ENCODE data around the gene INTS13. TPM values are rescaled to one million over a fixed set of nuclear protein-coding genes. Genes with fewer than 3 reads are reported as not detected.

Gene INTS13
- total and polyA plus RNA-seq, 2 of the 13 experiments (the other 11 are each of a cell fraction or from before 2014, with no cell fraction given), result 16.3 to 43.7 TPM

- in situ Hi-C loops (cut with HindIII; ENCODE audit: extremely low pct_ligation_motif_present, low pct_unique_long_range_greater_than_20kb), result no loop called here
- Histone ChIP-seq H4K20me1 (ENCODE audit: insufficient read depth, low read length) (no peaks in the 10 kb centered on the region), H3K4me3 (replicated peaks in 1 of 3; ENCODE audit: insufficient read depth in 1 of 3, low read depth in 2 of 3, low read length in 3 of 3) (no peak overlapping the region), H3K9me3 (ENCODE audit: low read length) (no peaks in the 10 kb centered on the region), H3K36me3 (replicated peaks in 1 of 2; ENCODE audit: control insufficient read depth in 1 of 2, insufficient read depth in 2 of 2, low read length in 2 of 2) (no peaks in the 10 kb centered on the region), H2AFZ (ENCODE audit: low read length) (no peak overlapping the region), H3K9ac (ENCODE audit: insufficient read depth, low read depth, low read length) (no peak overlapping the region), H3K79me2 (ENCODE audit: insufficient read depth, low read length) (no peaks in the 10 kb centered on the region), H3K4me1 (ENCODE audit: insufficient read depth, low read length) (peaks cover 34% of the 10 kb centered on the region), H3K27ac (ENCODE audit: extremely low read length, insufficient read depth, low read length) (no peak overlapping the region), H3K4me2 (ENCODE audit: low read depth, low read length) (no peak overlapping the region), H3K27me3 (ENCODE audit: control insufficient read depth in 1 of 2, insufficient read depth in 2 of 2, low read length in 2 of 2) (peaks cover 0 to 4% of the 10 kb centered on the region in 2 experiments; a peak in 1 of 5 replicates)
- no peak for TF ChIP-seq ZBTB25 (CRISPR knock-in tag; IDR thresholded peaks at IDR 0.05)
- POLR2A ChIA-PET, result no interaction called here
- DNase-seq (ENCODE audit: low spot score) (no peak), ATAC-seq (no peak), FAIRE-seq (no peak)
- WGBS (ENCODE audit: low lambda C conversion rate), result 51% methylated on average over 7 of the region's 7 CpGs
- BruUV-seq (replicated peaks), result no TSS peak
- CTCF ChIA-PET (ENCODE audit: low intra/inter-chr PET ratio, low total read pairs), result no interaction called here
- intact Hi-C loops (cut with micrococcal nuclease; ENCODE audit: unreplicated experiment), result no loop called here
Measured at GRCh38 chr12:26874501-26875296, 63.1 kb downstream of the INTS13 start.

GRCh38 chr12:26872625-26873024 is 65.2 kb downstream of the INTS13 start:
- Histone ChIP-seq H2AFZ (ENCODE audit: low read length) (no peak overlapping the region), H3K4me2 (ENCODE audit: low read depth, low read length) (no peak overlapping the region), H4K20me1 (ENCODE audit: insufficient read depth, low read length) (no peaks in the 10 kb centered on the region), H3K79me2 (ENCODE audit: insufficient read depth, low read length) (no peaks in the 10 kb centered on the region), H3K4me1 (ENCODE audit: insufficient read depth, low read length) (peaks cover 27% of the 10 kb centered on the region), H3K27ac (ENCODE audit: extremely low read length, insufficient read depth, low read length) (no peak overlapping the region), H3K9ac (ENCODE audit: insufficient read depth, low read depth, low read length) (no peak overlapping the region), H3K9me3 (ENCODE audit: low read length) (no peaks in the 10 kb centered on the region), H3K27me3 (ENCODE audit: control insufficient read depth in 1 of 2, insufficient read depth in 2 of 2, low read length in 2 of 2) (peaks cover 0 to 5% of the 10 kb centered on the region in 2 experiments; a peak in 1 of 5 replicates), H3K4me3 (replicated peaks in 1 of 3; ENCODE audit: insufficient read depth in 1 of 3, low read depth in 2 of 3, low read length in 3 of 3) (no peak overlapping the region), H3K36me3 (replicated peaks in 1 of 2; ENCODE audit: control insufficient read depth in 1 of 2, insufficient read depth in 2 of 2, low read length in 2 of 2) (no peaks in the 10 kb centered on the region)
- in situ Hi-C loops (cut with HindIII; ENCODE audit: extremely low pct_ligation_motif_present, low pct_unique_long_range_greater_than_20kb) (no loop called here), intact Hi-C loops (cut with micrococcal nuclease; ENCODE audit: unreplicated experiment) (no loop called here)
- ATAC-seq (no peak), DNase-seq (ENCODE audit: low spot score) (no peak), FAIRE-seq (no peak)
- CTCF ChIA-PET (ENCODE audit: low intra/inter-chr PET ratio, low total read pairs), result no interaction called here
- no TSS peak for BruUV-seq (replicated peaks)
- 25% methylated on average over 1 of the region's 1 CpG for WGBS (ENCODE audit: low lambda C conversion rate)
- POLR2A ChIA-PET, result no interaction called here
- TF ChIP-seq KLF11 (CRISPR knock-in tag; IDR thresholded peaks at IDR 0.05), result no peak
- TF ChIP-seq ZBTB2 (CRISPR knock-in tag; IDR thresholded peaks at IDR 0.05; ENCODE audit: low read depth), result no peak
- no peak for TF ChIP-seq ZNF567 (CRISPR knock-in tag; IDR thresholded peaks at IDR 0.05; ENCODE audit: borderline replicate concordance)
- TF ChIP-seq KDM4B (CRISPR knock-in tag; IDR thresholded peaks at IDR 0.05), result no peak
- no peak for TF ChIP-seq TBX3 (IDR thresholded peaks at IDR 0.05; ENCODE audit: borderline replicate concordance)
- TF ChIP-seq CCAR2 (optimal IDR thresholded peaks at IDR 0.05; ENCODE audit: low read depth, low read length), result no peak
- no peak for TF ChIP-seq ZNF720 (CRISPR knock-in tag; IDR thresholded peaks at IDR 0.05)
- TF ChIP-seq RBM39 (IDR thresholded peaks at IDR 0.05; ENCODE audit: low read depth, low read length, poor library complexity, severe bottlenecking), result no peak
- no peak for TF ChIP-seq CENPT (CRISPR knock-in tag; IDR thresholded peaks at IDR 0.05; ENCODE audit: low read depth)
- TF ChIP-seq ZNF572 (CRISPR knock-in tag; IDR thresholded peaks at IDR 0.05), result no peak

All from HepG2 (cell line).